OCI-LY1 (cell line): Measurements from ENCODE around the gene BBS9.

Source experiments
- H2AFZ ChIP-seq: fragments of 200-600 bp; sonication (generic), shearing (Covaris generic); 2 replicates; pipeline ENCODE4 v1.6.0; 2014; ENCODE audit warnings: antibody characterized with exemption, mild to moderate bottlenecking, low read length
- H3F3A ChIP-seq: fragments of 200-600 bp; sonication (generic), shearing (Covaris generic); 2 replicates; pipeline ENCODE4 v1.6.0; 2014; ENCODE audit warnings: mild to moderate bottlenecking, antibody characterized with exemption, low read length, moderate library complexity; ENCODE audit not compliant: insufficient read depth
- H3K27ac ChIP-seq: fragments of 200-600 bp; sonication (generic); 2 replicates; pipeline ENCODE4 v1.5.1; 2014; ENCODE audit warnings: low read length, mixed run types, mild to moderate bottlenecking, low read depth; ENCODE audit not compliant: poor library complexity, severe bottlenecking
- H3K27me3 ChIP-seq: fragments of 200-600 bp; sonication (generic); 2 replicates; pipeline ENCODE4 v1.6.0; 2014; ENCODE audit warnings: antibody characterized with exemption, mild to moderate bottlenecking, low read length, moderate library complexity; ENCODE audit not compliant: insufficient read depth
- H3K36me3 ChIP-seq: fragments of 200-600 bp; sonication (generic); 2 replicates; pipeline ENCODE4 v1.6.1; 2014; ENCODE audit warnings: mild to moderate bottlenecking, antibody characterized with exemption, low read length, moderate library complexity, mixed read lengths; ENCODE audit not compliant: insufficient read depth
- H3K4me1 ChIP-seq: fragments of 200-600 bp; sonication (generic); 2 replicates; pipeline ENCODE4 v1.5.1; 2014; ENCODE audit warnings: mild to moderate bottlenecking, low read length, moderate library complexity; ENCODE audit not compliant: insufficient read depth, severe bottlenecking
- H3K4me2 ChIP-seq: fragments of 200-600 bp; sonication (generic), shearing (Covaris generic); 2 replicates; pipeline ENCODE4 v1.6.1; 2014; ENCODE audit warnings: low read length
- H3K4me3 ChIP-seq: fragments of 200-600 bp; sonication (generic); 2 replicates; pipeline ENCODE4 v1.5.1; 2014; ENCODE audit warnings: low read length, low read depth, mild to moderate bottlenecking, mixed read lengths; ENCODE audit not compliant: poor library complexity, severe bottlenecking
- H3K79me2 ChIP-seq: fragments of 200-600 bp; shearing (Covaris generic); 2 replicates; pipeline ENCODE4 v1.6.1; 2016; ENCODE audit warnings: mixed run types, low read length, mixed read lengths; ENCODE audit not compliant: insufficient read depth
- H3K9ac ChIP-seq: fragments of 200-600 bp; sonication (generic), shearing (Covaris generic); 2 replicates; pipeline ENCODE4 v1.6.1; 2014; ENCODE audit warnings: mild to moderate bottlenecking, low read length, mixed read lengths
- H3K9me2 ChIP-seq: fragments of 200-600 bp; sonication (generic), shearing (Covaris generic); 2 replicates; pipeline ENCODE4 v1.6.1; 2014; ENCODE audit warnings: low read depth, mild to moderate bottlenecking, low read length, mixed read lengths
- H3K9me3 ChIP-seq: fragments of 200-600 bp; shearing (Covaris generic); 2 replicates; pipeline ENCODE4 v1.6.1; 2014; ENCODE audit warnings: low read length, mixed read lengths
- H4K20me1 ChIP-seq: fragments of 200-600 bp; sonication (generic), shearing (Covaris generic); 2 replicates; pipeline ENCODE4 v1.6.0; 2016; ENCODE audit warnings: mild to moderate bottlenecking, low read length; ENCODE audit not compliant: insufficient read depth
- EZH2 ChIP-seq: fragments of 200-600 bp; sonication (generic), shearing (Covaris generic); IDR thresholded peaks from 2 replicates; pipeline ENCODE4 v1.8.0; 2017; ENCODE audit warnings: borderline replicate concordance, mixed run types, mild to moderate bottlenecking, antibody characterized with exemption, low read length, moderate library complexity, mixed read lengths
- TF ChIP-seq, protein P1 (sequence below): fragments of 200-600 bp; sonication (generic), shearing (Covaris generic); IDR thresholded peaks from 2 replicates; pipeline ENCODE4 v1.5.1; 2017; ENCODE audit warnings: mild to moderate bottlenecking, antibody characterized with exemption, low read length, moderate library complexity, mixed read lengths

BBS9 gene

DNA sequence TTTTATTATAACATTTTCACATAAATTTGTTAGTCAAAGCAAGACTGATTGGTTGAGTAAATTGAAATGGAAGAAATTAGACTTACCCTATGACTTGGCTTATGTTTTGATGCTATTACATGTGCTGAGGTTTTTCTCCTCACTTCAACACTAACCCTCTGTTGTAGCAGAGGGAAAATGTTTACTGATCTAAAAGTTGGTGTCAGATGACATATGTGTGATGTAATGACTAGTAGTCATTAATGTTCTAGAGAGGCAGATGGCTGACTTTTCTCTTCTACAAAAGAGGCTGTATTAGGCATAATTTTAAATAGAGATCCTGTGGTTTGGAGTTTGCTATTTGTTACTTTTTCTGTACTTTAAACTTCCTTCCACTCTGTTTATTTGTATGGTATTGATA, 266.0 kb downstream of the BBS9 start:
- no peak overlapping the region for H3K27ac ChIP-seq
- no peak overlapping the region for H3K4me3 ChIP-seq
- H4K20me1 ChIP-seq, result no peaks in the 10 kb centered on the region
- H3K4me2 ChIP-seq, result no peak overlapping the region
- no peaks in the 10 kb centered on the region for H3K9me3 ChIP-seq
- TF ChIP-seq EZH2, result no peak
- TF ChIP-seq, protein P1, sequence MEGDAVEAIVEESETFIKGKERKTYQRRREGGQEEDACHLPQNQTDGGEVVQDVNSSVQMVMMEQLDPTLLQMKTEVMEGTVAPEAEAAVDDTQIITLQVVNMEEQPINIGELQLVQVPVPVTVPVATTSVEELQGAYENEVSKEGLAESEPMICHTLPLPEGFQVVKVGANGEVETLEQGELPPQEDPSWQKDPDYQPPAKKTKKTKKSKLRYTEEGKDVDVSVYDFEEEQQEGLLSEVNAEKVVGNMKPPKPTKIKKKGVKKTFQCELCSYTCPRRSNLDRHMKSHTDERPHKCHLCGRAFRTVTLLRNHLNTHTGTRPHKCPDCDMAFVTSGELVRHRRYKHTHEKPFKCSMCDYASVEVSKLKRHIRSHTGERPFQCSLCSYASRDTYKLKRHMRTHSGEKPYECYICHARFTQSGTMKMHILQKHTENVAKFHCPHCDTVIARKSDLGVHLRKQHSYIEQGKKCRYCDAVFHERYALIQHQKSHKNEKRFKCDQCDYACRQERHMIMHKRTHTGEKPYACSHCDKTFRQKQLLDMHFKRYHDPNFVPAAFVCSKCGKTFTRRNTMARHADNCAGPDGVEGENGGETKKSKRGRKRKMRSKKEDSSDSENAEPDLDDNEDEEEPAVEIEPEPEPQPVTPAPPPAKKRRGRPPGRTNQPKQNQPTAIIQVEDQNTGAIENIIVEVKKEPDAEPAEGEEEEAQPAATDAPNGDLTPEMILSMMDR, result no peak
- H3K4me1 ChIP-seq, result no peaks in the 10 kb centered on the region
- H3K27me3 ChIP-seq, result no peaks in the 10 kb centered on the region
- no peak overlapping the region for H2AFZ ChIP-seq
- no peaks in the 10 kb centered on the region for H3K79me2 ChIP-seq
- no peaks in the 10 kb centered on the region for H3K9me2 ChIP-seq
- no peak overlapping the region for H3K9ac ChIP-seq
- no peaks in the 10 kb centered on the region for H3F3A ChIP-seq
- no peaks in the 10 kb centered on the region for H3K36me3 ChIP-seq

DNA sequence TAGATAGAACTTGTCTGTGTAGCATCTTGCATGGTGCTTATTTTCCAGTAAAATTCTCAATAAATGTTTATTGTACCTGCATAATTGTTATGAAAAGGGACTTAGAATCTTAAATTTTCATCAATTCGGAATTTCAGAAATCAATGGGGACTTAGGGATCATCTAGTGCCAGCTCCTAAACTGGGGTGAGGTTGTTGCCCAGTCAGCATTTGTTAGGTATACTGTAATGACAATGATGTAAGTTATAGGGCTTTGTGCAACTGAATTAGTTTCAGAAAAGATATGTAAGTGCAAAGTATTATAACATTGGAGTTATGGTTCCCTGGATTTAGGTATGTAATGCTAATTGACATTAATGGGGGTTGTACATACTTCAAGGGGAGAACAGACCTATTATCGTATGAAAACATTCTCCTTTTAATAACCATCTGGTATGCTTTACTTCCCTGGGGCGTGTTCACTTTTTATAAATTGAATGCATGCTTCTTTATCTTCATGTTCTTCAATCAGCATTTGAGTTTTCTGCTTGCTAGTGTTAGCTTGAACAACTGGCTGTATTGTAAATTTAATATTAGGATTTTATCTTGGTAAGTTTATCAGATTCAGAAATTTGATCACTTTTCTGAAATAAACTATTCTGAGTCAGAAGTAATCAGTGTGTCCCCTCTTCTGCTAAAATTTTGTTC, 270.3 kb downstream of the BBS9 start:
- no peak overlapping the region for H3K4me2 ChIP-seq
- H3K9ac ChIP-seq, result no peak overlapping the region
- H3K27me3 ChIP-seq, result no peaks in the 10 kb centered on the region
- no peak overlapping the region for H3K27ac ChIP-seq
- no peak overlapping the region for H3K4me3 ChIP-seq
- H2AFZ ChIP-seq, result no peak overlapping the region
- H3K36me3 ChIP-seq, result no peaks in the 10 kb centered on the region
- H3K79me2 ChIP-seq, result no peaks in the 10 kb centered on the region
- H3F3A ChIP-seq, result no peaks in the 10 kb centered on the region
- no peaks in the 10 kb centered on the region for H3K9me2 ChIP-seq
- H3K9me3 ChIP-seq, result no peaks in the 10 kb centered on the region
- no peaks in the 10 kb centered on the region for H3K4me1 ChIP-seq
- H4K20me1 ChIP-seq, result no peaks in the 10 kb centered on the region
- TF ChIP-seq, protein P1, result no peak
- TF ChIP-seq EZH2, result no peak

DNA sequence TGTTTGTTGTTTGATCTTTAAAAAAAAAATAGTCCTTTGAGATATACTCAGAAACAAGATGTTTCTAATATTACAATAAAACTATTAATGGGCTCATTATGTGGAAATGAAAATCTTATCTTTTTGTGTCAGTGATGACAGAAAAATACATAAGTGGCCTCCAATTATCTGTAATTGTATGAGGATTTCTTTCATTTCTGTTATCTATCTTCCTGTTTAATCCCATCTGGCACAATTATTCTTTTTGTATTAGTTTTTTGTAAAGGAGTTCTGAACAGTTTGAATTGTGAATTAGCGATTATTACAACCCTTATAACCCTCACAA, 270.8 kb downstream of the BBS9 start:
- H3K4me2 ChIP-seq, result no peak overlapping the region
- H2AFZ ChIP-seq, result no peak overlapping the region
- H3K9ac ChIP-seq, result no peak overlapping the region
- no peaks in the 10 kb centered on the region for H4K20me1 ChIP-seq
- H3K27me3 ChIP-seq, result no peaks in the 10 kb centered on the region
- no peak overlapping the region for H3K4me3 ChIP-seq
- H3F3A ChIP-seq, result no peaks in the 10 kb centered on the region
- H3K9me2 ChIP-seq, result no peaks in the 10 kb centered on the region
- H3K79me2 ChIP-seq, result no peaks in the 10 kb centered on the region
- no peaks in the 10 kb centered on the region for H3K36me3 ChIP-seq
- H3K4me1 ChIP-seq, result no peaks in the 10 kb centered on the region
- H3K9me3 ChIP-seq, result no peaks in the 10 kb centered on the region
- no peak overlapping the region for H3K27ac ChIP-seq
- TF ChIP-seq EZH2, result no peak
- TF ChIP-seq, protein P1, result no peak
